Measurements from ENCODE around the gene ANKRD63.

DNA sequence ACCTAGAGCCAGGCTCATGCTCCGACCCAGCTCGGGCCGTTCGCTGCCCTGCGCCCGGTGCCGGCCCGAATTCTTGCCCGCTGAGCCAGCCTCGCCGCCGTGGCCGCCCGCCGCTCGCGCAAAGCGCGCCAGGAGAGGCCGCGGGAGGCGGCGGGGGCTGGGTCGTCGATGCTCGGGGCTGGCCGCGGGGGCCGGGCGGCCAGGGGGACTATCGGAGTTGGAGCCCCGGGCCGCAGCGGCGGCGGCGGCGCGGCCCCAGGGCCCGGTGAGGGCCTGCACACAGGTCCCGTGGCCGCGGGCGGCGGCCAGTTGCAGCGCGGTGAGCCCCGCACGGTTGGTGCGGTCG lies 1.1 kb downstream of the ANKRD63 start:
- TF ChIP-seq, protein P1, sequence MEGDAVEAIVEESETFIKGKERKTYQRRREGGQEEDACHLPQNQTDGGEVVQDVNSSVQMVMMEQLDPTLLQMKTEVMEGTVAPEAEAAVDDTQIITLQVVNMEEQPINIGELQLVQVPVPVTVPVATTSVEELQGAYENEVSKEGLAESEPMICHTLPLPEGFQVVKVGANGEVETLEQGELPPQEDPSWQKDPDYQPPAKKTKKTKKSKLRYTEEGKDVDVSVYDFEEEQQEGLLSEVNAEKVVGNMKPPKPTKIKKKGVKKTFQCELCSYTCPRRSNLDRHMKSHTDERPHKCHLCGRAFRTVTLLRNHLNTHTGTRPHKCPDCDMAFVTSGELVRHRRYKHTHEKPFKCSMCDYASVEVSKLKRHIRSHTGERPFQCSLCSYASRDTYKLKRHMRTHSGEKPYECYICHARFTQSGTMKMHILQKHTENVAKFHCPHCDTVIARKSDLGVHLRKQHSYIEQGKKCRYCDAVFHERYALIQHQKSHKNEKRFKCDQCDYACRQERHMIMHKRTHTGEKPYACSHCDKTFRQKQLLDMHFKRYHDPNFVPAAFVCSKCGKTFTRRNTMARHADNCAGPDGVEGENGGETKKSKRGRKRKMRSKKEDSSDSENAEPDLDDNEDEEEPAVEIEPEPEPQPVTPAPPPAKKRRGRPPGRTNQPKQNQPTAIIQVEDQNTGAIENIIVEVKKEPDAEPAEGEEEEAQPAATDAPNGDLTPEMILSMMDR (IDR thresholded peaks at IDR 0.05): no peak
- TF ChIP-seq POLR2A (IDR thresholded peaks at IDR 0.05): no peak

Data from ovary (tissue), 3 donors.